ENCODE data around the gene AAK1.

The AAK1 gene

GRCh38 chr2:69538872-69539548 lies 104.5 kb downstream of the AAK1 start:
- DNase-seq = no peak

GRCh38 chr2:69538249-69538648 lies 105.3 kb downstream of the AAK1 start:
- DNase-seq = no peak

- DNase-seq = no peak
These were observed 107.7 kb downstream of the AAK1 start for GRCh38 chr2:69535817-69536241.

- DNase-seq = no peak
These were observed 112.4 kb downstream of the AAK1 start for GRCh38 chr2:69531186-69531585.

- DNase-seq = no peak
These were observed 114.1 kb downstream of the AAK1 start for GRCh38 chr2:69529480-69529879.

- DNase-seq = no peak
These were observed 118.3 kb downstream of the AAK1 start for GRCh38 chr2:69525261-69525660.

- no peak for DNase-seq
These were observed 118.7 kb downstream of the AAK1 start for GRCh38 chr2:69524799-69525198.

- DNase-seq = no peak
These were observed 121.8 kb downstream of the AAK1 start for GRCh38 chr2:69521747-69522146.

- no peak for DNase-seq
These were observed 124.7 kb downstream of the AAK1 start for GRCh38 chr2:69518841-69519240.

GRCh38 chr2:69517410-69517809 lies 126.1 kb downstream of the AAK1 start:
- DNase-seq = no peak

- DNase-seq = no peak
These were observed 128.7 kb downstream of the AAK1 start for GRCh38 chr2:69514819-69515218.

- DNase-seq = peak in 35 of 51 donors; percentile 11 to 67 (median 33)
These were observed 129.1 kb downstream of the AAK1 start for GRCh38 chr2:69514406-69514805.

GRCh38 chr2:69512446-69512845 lies 131.1 kb downstream of the AAK1 start:
- no peak for DNase-seq

- no peak for DNase-seq
These were observed 133.3 kb downstream of the AAK1 start for GRCh38 chr2:69510204-69510603.

GRCh38 chr2:69509750-69510140 lies 133.8 kb downstream of the AAK1 start:
- no peak for DNase-seq

- peak in 31 of 51 donors; percentile 5 to 74 (median 40) for DNase-seq
These were observed 134.4 kb downstream of the AAK1 start for GRCh38 chr2:69509011-69509749.

GRCh38 chr2:69505710-69506109 lies 137.8 kb downstream of the AAK1 start:
- peak in 1 of 51 donors; percentile 9 for DNase-seq

GRCh38 chr2:69501301-69501700 lies 142.2 kb downstream of the AAK1 start:
- no peak for DNase-seq

- DNase-seq = no peak
These were observed 143.6 kb downstream of the AAK1 start for GRCh38 chr2:69499966-69500365.

- DNase-seq = no peak
These were observed 144.3 kb downstream of the AAK1 start for GRCh38 chr2:69499242-69499641.

GRCh38 chr2:69495861-69496260 lies 147.7 kb downstream of the AAK1 start:
- DNase-seq = no peak

GRCh38 chr2:69495008-69495407 lies 148.5 kb downstream of the AAK1 start:
- no peak for DNase-seq

- DNase-seq = no peak
These were observed 149.4 kb downstream of the AAK1 start for GRCh38 chr2:69494126-69494525.
